ENCODE results near the gene ELAVL4.

Gene ELAVL4

DNA sequence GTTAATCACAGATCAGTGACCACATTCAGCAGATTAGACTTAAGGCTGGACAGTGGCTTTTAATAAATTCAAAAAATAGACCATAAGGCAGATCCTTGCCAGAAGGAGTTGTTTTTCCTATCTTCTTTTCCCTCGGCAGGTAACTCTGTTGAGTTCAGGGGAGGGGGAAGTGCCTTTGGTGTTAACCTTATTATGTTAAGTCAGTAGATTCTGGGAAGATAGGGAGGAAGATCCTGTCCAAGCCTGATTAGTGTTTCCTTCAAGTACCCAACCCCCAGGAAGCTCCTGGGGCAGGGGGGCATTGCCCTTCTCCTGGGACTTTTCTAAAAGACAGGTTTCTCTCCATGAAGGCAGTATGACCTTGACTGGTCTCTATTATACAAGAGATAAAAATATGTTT is 87.4 kb downstream of the ELAVL4 start:
- Histone ChIP-seq H3K79me2 (ENCODE audit: control insufficient read depth, insufficient read depth, low read length) (no peaks in the 10 kb centered on the region), H3K4me2 (ENCODE audit: low read length) (no peak overlapping the region), H3K4me3 (ENCODE audit: low read length) (no peak overlapping the region), H4K5ac (ENCODE audit: low read length) (no peak overlapping the region), H3K4me1 (ENCODE audit: control insufficient read depth, low read depth, low read length) (peaks cover 18% of the 10 kb centered on the region), H3K18ac (ENCODE audit: low read length) (no peak overlapping the region), H2AK5ac (ENCODE audit: low read length) (no peak overlapping the region), H3K9ac (ENCODE audit: low read length) (no peak overlapping the region), H3K27me3 (ENCODE audit: insufficient read depth, low read length, poor library complexity) (no peaks in the 10 kb centered on the region), H3K36me3 (ENCODE audit: control insufficient read depth, insufficient read depth, low read length) (no peaks in the 10 kb centered on the region), H3K4ac (ENCODE audit: low read depth, low read length) (no peak overlapping the region), H3K27ac (ENCODE audit: low read depth, low read length) (no peak overlapping the region), H4K8ac (ENCODE audit: low read depth, low read length) (no peak overlapping the region), H3K79me1 (ENCODE audit: low read length) (no peaks in the 10 kb centered on the region), H2BK15ac (replicated peaks; ENCODE audit: low read depth) (no peak overlapping the region), H2BK5ac (ENCODE audit: low read length) (peak overlapping the region; percentile 94), H3K23ac (ENCODE audit: low read length) (no peak overlapping the region), H2BK120ac (ENCODE audit: low read depth, low read length) (no peak overlapping the region), H3K56ac (ENCODE audit: low read length) (no peak overlapping the region)
- no CpG with 5 or more reads among the region's 1 CpG for WGBS (ENCODE audit: extremely low coverage, insufficient coverage, low lambda C conversion rate)
- peak; percentile 81 for DNase-seq

DNA sequence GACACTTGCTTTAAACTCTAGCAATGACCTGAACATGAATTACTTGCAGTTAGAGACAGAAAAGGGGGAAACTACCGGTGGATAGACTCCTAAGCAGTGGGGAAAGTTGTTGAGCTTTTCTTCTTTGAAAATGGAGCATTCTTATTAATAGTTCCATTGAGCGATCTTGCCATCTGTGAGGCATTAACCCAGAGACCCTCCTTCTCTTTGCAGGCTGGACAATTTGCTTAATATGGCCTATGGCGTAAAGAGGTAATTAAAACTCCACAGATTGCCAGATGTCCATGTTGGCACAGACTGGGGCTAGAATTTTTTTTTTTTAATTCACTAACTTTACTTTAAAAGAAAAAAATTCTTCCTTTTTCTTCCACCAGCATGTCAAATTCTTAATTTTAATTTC is 88.5 kb downstream of the ELAVL4 start:
- Histone ChIP-seq H3K4me2 (ENCODE audit: low read length) (no peak overlapping the region), H3K36me3 (ENCODE audit: control insufficient read depth, insufficient read depth, low read length) (no peaks in the 10 kb centered on the region), H3K27ac (ENCODE audit: low read depth, low read length) (no peak overlapping the region), H4K8ac (ENCODE audit: low read depth, low read length) (no peak overlapping the region), H4K5ac (ENCODE audit: low read length) (no peak overlapping the region), H3K79me2 (ENCODE audit: control insufficient read depth, insufficient read depth, low read length) (no peaks in the 10 kb centered on the region), H3K27me3 (ENCODE audit: insufficient read depth, low read length, poor library complexity) (no peaks in the 10 kb centered on the region), H2BK120ac (ENCODE audit: low read depth, low read length) (peak overlapping the region; percentile 84), H3K79me1 (ENCODE audit: low read length) (no peaks in the 10 kb centered on the region), H3K23ac (ENCODE audit: low read length) (no peak overlapping the region), H3K4me3 (ENCODE audit: low read length) (no peak overlapping the region), H2AK5ac (ENCODE audit: low read length) (no peak overlapping the region), H3K9ac (ENCODE audit: low read length) (no peak overlapping the region), H3K56ac (ENCODE audit: low read length) (no peak overlapping the region), H3K4ac (ENCODE audit: low read depth, low read length) (no peak overlapping the region), H2BK15ac (replicated peaks; ENCODE audit: low read depth) (no peak overlapping the region), H3K18ac (ENCODE audit: low read length) (no peak overlapping the region), H2BK5ac (ENCODE audit: low read length) (no peak overlapping the region), H3K4me1 (ENCODE audit: control insufficient read depth, low read depth, low read length) (peaks cover 18% of the 10 kb centered on the region)
- no peak for DNase-seq
- whole genome bisulfite sequencing (ENCODE audit: extremely low coverage, insufficient coverage, low lambda C conversion rate): no CpG with 5 or more reads among the region's 3 CpGs

DNA sequence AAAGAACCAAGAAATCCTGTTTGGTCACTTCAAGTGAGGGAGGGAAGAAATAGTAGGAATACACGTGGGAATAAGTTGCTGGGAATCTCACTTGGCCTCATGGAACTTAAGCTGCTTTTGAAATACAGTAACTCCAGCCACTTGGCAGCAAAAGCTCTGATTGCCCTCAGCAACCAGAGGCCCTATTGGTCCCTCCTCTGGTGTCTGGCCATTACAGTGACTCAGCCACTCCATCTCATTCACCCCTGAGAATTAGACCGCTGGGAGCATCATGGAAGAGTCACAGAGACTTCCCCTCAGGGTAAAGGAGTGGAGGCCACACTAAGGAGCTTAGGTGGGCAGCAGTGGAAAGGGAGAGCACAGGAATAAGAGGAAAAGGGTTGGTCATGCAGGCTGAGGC is 99.6 kb downstream of the ELAVL4 start:
- Histone ChIP-seq H3K9ac (ENCODE audit: low read length) (no peak overlapping the region), H2BK15ac (replicated peaks; ENCODE audit: low read depth) (no peak overlapping the region), H3K4me1 (ENCODE audit: control insufficient read depth, low read depth, low read length) (no peaks in the 10 kb centered on the region), H2AK5ac (ENCODE audit: low read length) (no peak overlapping the region), H3K4ac (ENCODE audit: low read depth, low read length) (no peak overlapping the region), H3K23ac (ENCODE audit: low read length) (no peak overlapping the region), H3K79me2 (ENCODE audit: control insufficient read depth, insufficient read depth, low read length) (no peaks in the 10 kb centered on the region), H4K8ac (ENCODE audit: low read depth, low read length) (no peak overlapping the region), H3K79me1 (ENCODE audit: low read length) (no peaks in the 10 kb centered on the region), H3K18ac (ENCODE audit: low read length) (no peak overlapping the region), H3K4me3 (ENCODE audit: low read length) (no peak overlapping the region), H4K5ac (ENCODE audit: low read length) (no peak overlapping the region), H2BK5ac (ENCODE audit: low read length) (peak overlapping the region; percentile 70), H2BK120ac (ENCODE audit: low read depth, low read length) (no peak overlapping the region), H3K27ac (ENCODE audit: low read depth, low read length) (no peak overlapping the region), H3K56ac (ENCODE audit: low read length) (peak overlapping the region; percentile 66), H3K36me3 (ENCODE audit: control insufficient read depth, insufficient read depth, low read length) (no peaks in the 10 kb centered on the region), H3K4me2 (ENCODE audit: low read length) (no peak overlapping the region), H3K27me3 (ENCODE audit: insufficient read depth, low read length, poor library complexity) (no peaks in the 10 kb centered on the region)
- no peak for DNase-seq
- no CpG with 5 or more reads among the region's 2 CpGs for WGBS (ENCODE audit: extremely low coverage, insufficient coverage, low lambda C conversion rate)

DNA sequence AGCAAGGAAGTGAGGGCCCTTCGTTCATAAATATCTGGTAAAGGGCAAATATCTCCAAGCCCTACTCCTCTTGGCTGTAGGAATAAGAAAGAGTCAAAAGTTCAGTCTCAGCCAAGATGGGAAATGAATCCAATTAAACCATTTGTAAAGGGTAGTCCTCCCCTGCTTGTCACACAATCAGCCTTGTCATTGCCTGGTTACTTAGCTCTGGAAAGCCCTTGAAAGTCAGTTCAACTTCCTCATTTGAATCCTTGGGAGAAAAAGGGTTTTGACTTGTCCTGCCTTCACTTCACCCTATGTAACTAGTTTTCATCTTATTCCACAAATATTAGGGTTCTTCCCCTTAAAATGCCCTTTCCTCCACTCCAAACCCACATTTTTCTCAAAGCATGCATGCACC is 100.0 kb downstream of the ELAVL4 start:
- no peak for DNase-seq
- Histone ChIP-seq H3K9ac (ENCODE audit: low read length) (no peak overlapping the region), H4K5ac (ENCODE audit: low read length) (no peak overlapping the region), H3K18ac (ENCODE audit: low read length) (no peak overlapping the region), H3K23ac (ENCODE audit: low read length) (no peak overlapping the region), H4K8ac (ENCODE audit: low read depth, low read length) (no peak overlapping the region), H3K4ac (ENCODE audit: low read depth, low read length) (no peak overlapping the region), H2BK5ac (ENCODE audit: low read length) (no peak overlapping the region), H3K79me2 (ENCODE audit: control insufficient read depth, insufficient read depth, low read length) (no peaks in the 10 kb centered on the region), H3K27ac (ENCODE audit: low read depth, low read length) (no peak overlapping the region), H3K56ac (ENCODE audit: low read length) (no peak overlapping the region), H3K36me3 (ENCODE audit: control insufficient read depth, insufficient read depth, low read length) (no peaks in the 10 kb centered on the region), H2BK120ac (ENCODE audit: low read depth, low read length) (no peak overlapping the region), H3K27me3 (ENCODE audit: insufficient read depth, low read length, poor library complexity) (no peaks in the 10 kb centered on the region), H3K79me1 (ENCODE audit: low read length) (no peaks in the 10 kb centered on the region), H2AK5ac (ENCODE audit: low read length) (no peak overlapping the region), H3K4me2 (ENCODE audit: low read length) (no peak overlapping the region), H3K4me1 (ENCODE audit: control insufficient read depth, low read depth, low read length) (no peaks in the 10 kb centered on the region), H2BK15ac (replicated peaks; ENCODE audit: low read depth) (no peak overlapping the region), H3K4me3 (ENCODE audit: low read length) (no peak overlapping the region)
- WGBS (ENCODE audit: extremely low coverage, insufficient coverage, low lambda C conversion rate): no CpG with 5 or more reads among the region's 1 CpG

DNA sequence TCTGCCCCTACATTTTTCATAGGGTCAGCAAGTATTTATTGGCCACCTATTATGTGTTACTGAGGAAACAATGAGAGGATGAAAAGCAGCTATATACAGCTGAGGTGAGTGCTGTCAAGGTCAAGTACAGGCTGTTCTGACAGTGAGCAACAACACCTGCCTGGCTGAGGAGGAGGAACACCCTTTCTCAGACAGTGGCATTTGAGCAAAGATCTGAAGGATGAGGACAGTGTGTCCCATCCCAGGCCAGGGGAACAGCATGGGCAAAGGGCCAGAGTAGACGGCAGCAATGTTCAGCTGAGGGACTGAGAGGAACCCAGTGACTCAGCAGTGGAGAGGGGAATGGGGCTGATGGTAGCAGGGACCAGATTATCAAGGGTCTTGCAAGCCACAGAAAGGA is 101.0 kb downstream of the ELAVL4 start:
- Histone ChIP-seq H3K4me3 (ENCODE audit: low read length) (no peak overlapping the region), H3K27me3 (ENCODE audit: insufficient read depth, low read length, poor library complexity) (no peaks in the 10 kb centered on the region), H4K8ac (ENCODE audit: low read depth, low read length) (no peak overlapping the region), H3K79me1 (ENCODE audit: low read length) (no peaks in the 10 kb centered on the region), H4K5ac (ENCODE audit: low read length) (no peak overlapping the region), H2BK15ac (replicated peaks; ENCODE audit: low read depth) (no peak overlapping the region), H2AK5ac (ENCODE audit: low read length) (peak overlapping the region; percentile 45), H3K56ac (ENCODE audit: low read length) (no peak overlapping the region), H2BK5ac (ENCODE audit: low read length) (no peak overlapping the region), H3K36me3 (ENCODE audit: control insufficient read depth, insufficient read depth, low read length) (no peaks in the 10 kb centered on the region), H3K18ac (ENCODE audit: low read length) (no peak overlapping the region), H3K4me2 (ENCODE audit: low read length) (no peak overlapping the region), H3K27ac (ENCODE audit: low read depth, low read length) (no peak overlapping the region), H3K79me2 (ENCODE audit: control insufficient read depth, insufficient read depth, low read length) (no peaks in the 10 kb centered on the region), H2BK120ac (ENCODE audit: low read depth, low read length) (no peak overlapping the region), H3K4ac (ENCODE audit: low read depth, low read length) (no peak overlapping the region), H3K4me1 (ENCODE audit: control insufficient read depth, low read depth, low read length) (no peaks in the 10 kb centered on the region), H3K23ac (ENCODE audit: low read length) (no peak overlapping the region), H3K9ac (ENCODE audit: low read length) (no peak overlapping the region)
- no peak for DNase-seq
- WGBS (ENCODE audit: extremely low coverage, insufficient coverage, low lambda C conversion rate): no CpG with 5 or more reads among the region's 1 CpG

DNA sequence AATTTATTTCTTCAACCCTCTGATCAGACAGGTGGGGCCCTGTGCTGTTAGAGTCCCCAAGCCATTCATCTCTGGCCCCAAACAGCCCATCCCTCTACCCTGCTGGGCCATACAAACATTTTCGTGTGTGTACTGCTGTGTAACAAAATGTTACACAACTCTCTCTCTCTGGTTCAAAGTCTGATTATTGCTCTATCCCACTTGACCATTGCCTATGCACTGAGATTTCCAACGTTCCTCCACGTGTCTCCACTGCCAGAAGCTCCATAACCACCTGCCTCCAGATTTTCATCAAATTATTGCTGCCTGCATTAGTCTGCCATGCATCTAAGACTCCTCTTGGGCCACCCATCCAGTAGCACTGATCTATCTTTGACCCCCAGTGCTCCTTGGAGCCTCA is 104.8 kb downstream of the ELAVL4 start:
- Histone ChIP-seq H3K4me2 (ENCODE audit: low read length) (no peak overlapping the region), H2AK5ac (ENCODE audit: low read length) (no peak overlapping the region), H3K27ac (ENCODE audit: low read depth, low read length) (no peak overlapping the region), H2BK5ac (ENCODE audit: low read length) (no peak overlapping the region), H3K4me1 (ENCODE audit: control insufficient read depth, low read depth, low read length) (no peaks in the 10 kb centered on the region), H3K27me3 (ENCODE audit: insufficient read depth, low read length, poor library complexity) (no peaks in the 10 kb centered on the region), H3K23ac (ENCODE audit: low read length) (no peak overlapping the region), H2BK15ac (replicated peaks; ENCODE audit: low read depth) (no peak overlapping the region), H3K4me3 (ENCODE audit: low read length) (no peak overlapping the region), H4K8ac (ENCODE audit: low read depth, low read length) (no peak overlapping the region), H3K36me3 (ENCODE audit: control insufficient read depth, insufficient read depth, low read length) (no peaks in the 10 kb centered on the region), H4K5ac (ENCODE audit: low read length) (no peak overlapping the region), H3K79me1 (ENCODE audit: low read length) (no peaks in the 10 kb centered on the region), H3K18ac (ENCODE audit: low read length) (no peak overlapping the region), H2BK120ac (ENCODE audit: low read depth, low read length) (no peak overlapping the region), H3K9ac (ENCODE audit: low read length) (no peak overlapping the region), H3K56ac (ENCODE audit: low read length) (no peak overlapping the region), H3K79me2 (ENCODE audit: control insufficient read depth, insufficient read depth, low read length) (no peaks in the 10 kb centered on the region), H3K4ac (ENCODE audit: low read depth, low read length) (no peak overlapping the region)
- no CpG with 5 or more reads among the region's 3 CpGs for WGBS (ENCODE audit: extremely low coverage, insufficient coverage, low lambda C conversion rate)
- DNase-seq: no peak
